ENCODE data around the gene FIZ1. TPM values are rescaled to one million over a fixed set of nuclear protein-coding genes. Genes with fewer than 3 reads are reported as not detected.

The FIZ1 gene
- total RNA-seq, 4 donors from 2014 or later: 8.3 to 17.3 (median 11.4) TPM

GRCh38 chr19:55606817-55607216 lies 7.5 kb upstream of the FIZ1 start:
- no peak for DNase-seq (ENCODE audit: extremely low spot score)
- Histone ChIP-seq H3K9me3 (no peaks in the 10 kb centered on the region), H3K4me3 (peak overlapping the region in 3 of 4 donors; percentile 69 to 93 (median 91)), H3K27me3 (no peaks in the 10 kb centered on the region), H3K4me1 (peaks cover 40 to 74% (median 54%) of the 10 kb centered on the region in 4 donors), H3K27ac (replicated peaks in 1 of 4) (peak overlapping the region in 3 of 4 donors; percentile 89 to 99 (median 97)), H3K36me3 (peaks cover 0 to 33% (median 23%) of the 10 kb centered on the region in 4 donors)
- intact Hi-C loops (cut with DNase I): loop anchor here (2.0 kb wide), 1 partner anchor 90 kb away; no protein-coding TSS in a partner anchor
- no peak for TF ChIP-seq POLR2A (IDR thresholded peaks at IDR 0.05; ENCODE audit: low read depth)
- 71% methylated on average over 9 of the region's 9 CpGs for WGBS

GRCh38 chr19:55606471-55606787 lies 7.1 kb upstream of the FIZ1 start:
- Histone ChIP-seq H3K27me3 (no peaks in the 10 kb centered on the region), H3K36me3 (peaks cover 0 to 33% (median 23%) of the 10 kb centered on the region in 4 donors), H3K4me1 (peaks cover 36 to 74% (median 52%) of the 10 kb centered on the region in 4 donors), H3K4me3 (peak overlapping the region; percentile 69 to 93 (median 89)), H3K27ac (replicated peaks in 1 of 4) (peak overlapping the region; percentile 89 to 99 (median 96)), H3K9me3 (no peaks in the 10 kb centered on the region)
- DNase-seq (ENCODE audit: extremely low spot score): no peak
- TF ChIP-seq EP300 (IDR thresholded peaks at IDR 0.05) (no peak), CTCF (IDR thresholded peaks at IDR 0.05) (no peak)
- intact Hi-C loops (cut with DNase I): loop anchor here (2.0 kb wide), 1 partner anchor 90 kb away; no protein-coding TSS in a partner anchor
- WGBS: 21% methylated on average over 12 of the region's 12 CpGs

- peak; percentile 95 for DNase-seq (ENCODE audit: extremely low spot score)
- Histone ChIP-seq H3K4me3 (peak within 1 kb of the TSS; percentile 69 to 93 (median 89)), H3K27ac (replicated peaks in 1 of 4) (peak within 1 kb of the TSS; percentile 89 to 99 (median 96)), H3K27me3 (no peaks in the 10 kb centered on the region), H3K9me3 (no peaks in the 10 kb centered on the region), H3K36me3 (peaks cover 0 to 33% (median 23%) of the 10 kb centered on the region in 4 donors), H3K4me1 (peaks cover 33 to 74% (median 52%) of the 10 kb centered on the region in 4 donors)
- WGBS: under 1% methylated on average over 18 of the region's 44 CpGs
- intact Hi-C loops (cut with DNase I): loop anchor here (2.0 kb wide), 1 partner anchor 89 kb away; no protein-coding TSS in a partner anchor
- TF ChIP-seq CTCF (IDR thresholded peaks at IDR 0.05) (peak; percentile 62 to 76 (median 72)), EP300 (IDR thresholded peaks at IDR 0.05) (no peak), POLR2A (IDR thresholded peaks at IDR 0.05; ENCODE audit: low read depth) (peak; percentile 13), POLR2AphosphoS5 (IDR thresholded peaks at IDR 0.05) (peak in 1 of 2 donors; percentile 21)
Observed at GRCh38 chr19:55605637-55606470, 6.5 kb upstream of the FIZ1 start, which contains the start of gene ZNF865. ZNF865 (plus strand) TSS chr19:55605647; CDS start chr19:55613619, 7,972 bp downstream.

DNA sequence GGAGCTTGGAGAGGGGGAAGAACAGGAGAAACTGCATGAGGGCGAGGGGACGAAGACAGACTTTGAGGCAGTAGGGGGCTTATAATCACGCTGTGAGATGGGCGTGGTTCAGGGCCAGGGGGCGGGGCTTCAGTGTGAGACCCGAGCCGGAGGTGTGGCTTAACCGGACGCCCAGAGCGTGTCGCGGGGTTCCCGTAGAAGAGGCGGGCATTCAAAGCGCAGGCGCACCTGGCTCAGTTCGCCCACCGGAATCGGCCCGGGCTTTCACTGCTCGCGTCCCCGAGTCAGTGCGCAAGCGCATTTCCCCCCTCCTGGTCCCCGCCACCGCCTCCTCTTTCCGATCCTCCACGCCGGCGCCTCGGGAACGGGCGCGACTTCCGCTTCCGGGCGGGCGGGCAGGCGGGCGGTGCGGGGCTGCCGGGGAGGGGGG lies 5.9 kb upstream of the FIZ1 start:
- no peaks in the 10 kb centered on the region for H3K27me3 ChIP-seq
- peaks cover 0 to 28% (median 22%) of the 10 kb centered on the region in 4 donors for H3K36me3 ChIP-seq
- H3K4me3 ChIP-seq: peak overlapping the region; percentile 69 to 93 (median 89)
- TF ChIP-seq EP300 (IDR thresholded peaks at IDR 0.05): no peak
- TF ChIP-seq POLR2AphosphoS5 (IDR thresholded peaks at IDR 0.05): peak; percentile 57 to 82
- TF ChIP-seq CTCF (IDR thresholded peaks at IDR 0.05): no peak
- no peak for TF ChIP-seq POLR2A (IDR thresholded peaks at IDR 0.05; ENCODE audit: low read depth)
- intact Hi-C loops (cut with DNase I): no loop called here
- peak; percentile 99 for DNase-seq (ENCODE audit: extremely low spot score)
- H3K9me3 ChIP-seq: no peaks in the 10 kb centered on the region
- peak overlapping the region; percentile 89 to 99 (median 96) for H3K27ac ChIP-seq (replicated peaks in 1 of 4)
- WGBS: under 1% methylated on average over 16 of the region's 43 CpGs
- peaks cover 29 to 77% (median 51%) of the 10 kb centered on the region in 4 donors for H3K4me1 ChIP-seq

All from esophagus muscularis mucosa (tissue), 4 donors.